H9 (cell line): ENCODE measurements around the gene ZP1. TPM values are rescaled to one million over a fixed set of nuclear protein-coding genes. Genes with fewer than 3 reads are reported as not detected.

ENCODE experiments used
- DNase-seq: peaks from one replicate; pipeline ENCODE4 v3.0.0-alpha.2; 2017
- H2AFZ ChIP-seq: one replicate; pipeline ENCODE4 v1.6.1; 2013; ENCODE audit warnings: mild to moderate bottlenecking, low read length, control low read depth, moderate library complexity
- H2AK5ac ChIP-seq: 2 replicates; pipeline ENCODE4 v1.6.1; 2013; ENCODE audit warnings: low read length, control low read depth, mixed read lengths; ENCODE audit not compliant: insufficient read length
- H2BK120ac ChIP-seq: one replicate; pipeline ENCODE4 v1.6.1; 2013; ENCODE audit warnings: low read depth, mild to moderate bottlenecking, low read length, control low read depth, inconsistent platforms; ENCODE audit not compliant: poor library complexity, severe bottlenecking
- H2BK12ac ChIP-seq: 2 replicates; pipeline ENCODE4 v1.6.1; 2013; ENCODE audit warnings: low read length, control low read depth, mixed read lengths, low read depth; ENCODE audit not compliant: insufficient read length
- H2BK15ac ChIP-seq: 2 replicates; pipeline ENCODE4 v1.6.1; 2013; ENCODE audit warnings: low read depth, low read length, control low read depth
- H2BK20ac ChIP-seq: one replicate; pipeline ENCODE4 v1.6.1; 2013; ENCODE audit warnings: low read depth, mild to moderate bottlenecking, low read length, control low read depth, inconsistent platforms; ENCODE audit not compliant: poor library complexity, severe bottlenecking
- H2BK5ac ChIP-seq: 2 replicates; pipeline ENCODE4 v1.6.1; 2013; ENCODE audit warnings: low read length, control low read depth, mixed read lengths; ENCODE audit not compliant: insufficient read length
- H3K14ac ChIP-seq: 2 replicates; pipeline ENCODE4 v1.6.1; 2013; ENCODE audit warnings: low read length, control low read depth; ENCODE audit not compliant: insufficient read depth
- H3K18ac ChIP-seq: 2 replicates; pipeline ENCODE4 v1.6.1; 2013; ENCODE audit warnings: low read depth, mild to moderate bottlenecking, mixed read lengths, low read length, control low read depth; ENCODE audit not compliant: insufficient read length
- H3K23ac ChIP-seq: 2 replicates; pipeline ENCODE4 v1.6.1; 2013; ENCODE audit warnings: low read length, control low read depth, mixed read lengths, low read depth; ENCODE audit not compliant: insufficient read length
- H3K23me2 ChIP-seq: 2 replicates; pipeline ENCODE4 v1.6.1; 2013; ENCODE audit warnings: low read depth, mild to moderate bottlenecking, mixed read lengths, low read length, control low read depth; ENCODE audit not compliant: insufficient read length, poor library complexity, severe bottlenecking
- H3K27ac ChIP-seq: 2 replicates; pipeline ENCODE4 v1.5.1; 2013; ENCODE audit warnings: low read length, control low read depth, mixed read lengths, low read depth; ENCODE audit not compliant: insufficient read length
- H3K27me3 ChIP-seq: 2 replicates; pipeline ENCODE4 v1.6.1; 2013; ENCODE audit warnings: low read length, control low read depth, inconsistent platforms; ENCODE audit not compliant: insufficient read depth
- H3K4ac ChIP-seq: 2 replicates; pipeline ENCODE4 v1.6.1; 2013; ENCODE audit warnings: low read depth, mild to moderate bottlenecking, control low read depth, inconsistent platforms, low read length, moderate library complexity
- H3K4me1 ChIP-seq: 2 replicates; pipeline ENCODE4 v1.6.1; 2013; ENCODE audit warnings: low read length, control low read depth, inconsistent platforms; ENCODE audit not compliant: insufficient read depth
- H3K4me2 ChIP-seq: 2 replicates; pipeline ENCODE4 v1.6.1; 2013; ENCODE audit warnings: low read length, control low read depth, mixed read lengths; ENCODE audit not compliant: insufficient read length, insufficient read depth
- H3K56ac ChIP-seq: 2 replicates; pipeline ENCODE4 v1.6.1; 2013; ENCODE audit warnings: low read depth, mild to moderate bottlenecking, mixed read lengths, low read length, control low read depth; ENCODE audit not compliant: insufficient read length
- H3K79me1 ChIP-seq: 2 replicates; pipeline ENCODE4 v1.6.1; 2013; ENCODE audit warnings: low read depth, mild to moderate bottlenecking, moderate library complexity, low read length, control low read depth, inconsistent platforms; ENCODE audit not compliant: insufficient read depth, poor library complexity, severe bottlenecking
- H3K79me2 ChIP-seq: 2 replicates; pipeline ENCODE4 v1.6.1; 2013; ENCODE audit warnings: low read length, control low read depth, inconsistent platforms; ENCODE audit not compliant: insufficient read depth
- H3K9ac ChIP-seq: 2 replicates; pipeline ENCODE4 v1.6.1; 2013; ENCODE audit warnings: low read length, control low read depth, mixed read lengths; ENCODE audit not compliant: insufficient read length; ENCODE audit errors: extremely low read depth
- H3K9me3 ChIP-seq: one replicate; pipeline ENCODE4 v1.6.1; 2013; ENCODE audit warnings: low read depth, low read length, inconsistent platforms; ENCODE audit not compliant: control insufficient read depth
- H3T11ph ChIP-seq: one replicate; pipeline ENCODE4 v1.6.1; 2013; ENCODE audit warnings: mild to moderate bottlenecking, low read length, control low read depth, inconsistent platforms
- H4K20me1 ChIP-seq: one replicate; pipeline ENCODE4 v1.6.1; 2013; ENCODE audit not compliant: control insufficient read depth, insufficient read length, insufficient read depth
- H4K5ac ChIP-seq: 2 replicates; pipeline ENCODE4 v1.6.1; 2013; ENCODE audit warnings: low read depth, mild to moderate bottlenecking, mixed read lengths, low read length, control low read depth; ENCODE audit not compliant: insufficient read length
- H4K8ac ChIP-seq: replicated peaks from 2 replicates; pipeline ENCODE4 v1.6.1; 2013; ENCODE audit warnings: low read length, control low read depth, mixed read lengths, low read depth; ENCODE audit not compliant: insufficient read length
- H4K91ac ChIP-seq: 2 replicates; pipeline ENCODE4 v1.6.1; 2013; ENCODE audit warnings: low read depth, mild to moderate bottlenecking, moderate library complexity, mixed read lengths, low read length, control low read depth; ENCODE audit not compliant: insufficient read length
- H3K27ac Mint-ChIP-seq, 3 experiments: 2 replicates in 2 of 3; 3 replicates in 1 of 3; pipeline ENCODE4 v1.8.0; 2020 to 2021; ENCODE audit warnings: mixed read lengths in 3 of 3, mild to moderate bottlenecking in 1 of 3, moderate library complexity in 1 of 3
- H3K27me3 Mint-ChIP-seq: 2 replicates; pipeline ENCODE4 v1.8.0; 2021; ENCODE audit warnings: low read depth, mild to moderate bottlenecking, moderate library complexity, mixed read lengths
- H3K36me3 Mint-ChIP-seq, 3 experiments: 2 replicates in 2 of 3; 3 replicates in 1 of 3; pipeline ENCODE4 v1.8.0; 2020 to 2021; ENCODE audit warnings: low read depth in 3 of 3, mixed read lengths in 3 of 3; ENCODE audit not compliant: insufficient read depth in 1 of 3
- H3K4me1 Mint-ChIP-seq, 2 experiments: 2 replicates each; pipeline ENCODE4 v1.8.0; 2020; ENCODE audit warnings: mixed read lengths in 2 of 2
- H3K4me3 Mint-ChIP-seq, 2 experiments: 2 replicates in 1 of 2; 3 replicates in 1 of 2; pipeline ENCODE4 v1.8.0; 2020 to 2021; ENCODE audit warnings: mild to moderate bottlenecking in 2 of 2, mixed read lengths in 2 of 2, moderate library complexity in 1 of 2
- H3K9me3 Mint-ChIP-seq, 2 experiments: 2 replicates in 1 of 2; 3 replicates in 1 of 2; pipeline ENCODE4 v1.8.0; 2020; ENCODE audit warnings: mild to moderate bottlenecking in 2 of 2, mixed read lengths in 2 of 2, moderate library complexity in 1 of 2
- WGBS: extraction: QIAGEN DNeasy Blood & Tissue Kit; methylation state at CpG from one replicate; pipeline ENCODE4 v1.1.7; 2013; ENCODE audit warnings: missing lambda C conversion rate, low lambda C conversion rate, mixed read lengths; ENCODE audit not compliant: insufficient read length; ENCODE audit errors: extremely low coverage; 5-methylcytosine and 5-hydroxymethylcytosine counted together
- total RNA-seq: library from RNA; stranded (reverse); gene quantifications from 2 replicates; pipeline ENCODE4 v1.2.1, GENCODE V29; 2021
- TF ChIP-seq, protein P1 (sequence below): fragments of 200-600 bp; sonication (generic); conservative IDR thresholded peaks from 3 replicates; pipeline ENCODE4 v1.8.0; 2021; ENCODE audit warnings: antibody characterized with exemption, mild to moderate bottlenecking

The ZP1 gene
- total RNA-seq, 1 experiment from 2014 or later: not detected

DNA sequence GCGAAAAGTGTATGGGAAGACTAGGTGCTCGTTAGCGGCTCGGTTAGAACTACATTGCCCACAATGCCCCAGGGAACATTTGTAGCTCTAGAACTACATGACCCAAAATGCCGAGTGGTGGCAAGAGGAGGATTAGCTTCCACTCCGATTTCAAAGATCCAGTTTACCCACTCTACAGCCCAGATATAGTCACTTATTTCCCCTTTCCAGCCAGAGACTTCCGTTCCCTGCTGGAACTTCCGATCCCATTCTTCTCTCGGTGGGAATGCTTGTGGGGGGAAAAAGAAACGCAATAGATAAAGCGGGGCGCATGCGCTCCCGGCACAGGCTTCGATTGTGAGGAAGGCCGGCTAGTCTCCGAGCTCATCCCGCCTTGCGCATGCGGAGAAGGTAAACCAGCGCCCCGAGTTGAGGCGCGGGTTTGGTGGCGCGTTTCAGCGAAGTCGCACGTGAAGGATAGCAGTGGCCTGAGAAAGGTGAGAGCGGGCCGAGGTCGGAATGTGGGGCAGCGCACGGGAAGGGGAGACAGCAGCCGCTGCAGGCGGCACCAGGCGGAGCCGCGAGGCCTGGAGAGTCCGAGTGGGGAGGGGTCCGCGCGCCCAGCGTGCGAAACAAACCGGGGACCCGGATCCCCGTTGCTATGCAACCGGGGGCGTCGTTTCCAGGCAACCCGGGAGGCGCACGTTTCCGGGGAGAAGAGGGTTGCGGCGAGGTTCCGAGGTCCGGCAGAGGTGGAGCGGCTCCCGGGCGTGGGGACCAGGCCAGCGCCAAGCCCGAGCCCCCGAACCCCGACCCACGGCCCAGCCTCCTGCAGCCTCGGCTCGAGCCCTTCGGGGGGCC lies 46.7 kb downstream of the ZP1 start, which contains the start of gene TMEM109:
TSS of gene TMEM109 (plus strand) at position 366 of the 840 bp plus-strand sequence. CDS start 5,536 bp downstream, outside the sequence.
- H3K56ac ChIP-seq: no peak within 1 kb of the TSS
- H2BK20ac ChIP-seq: no peak within 1 kb of the TSS
- no peaks in the 10 kb centered on the region for H4K20me1 ChIP-seq
- peak within 1 kb of the TSS; percentile 93 for H3K18ac ChIP-seq
- H4K91ac ChIP-seq: no peak within 1 kb of the TSS
- peak; percentile 90 for DNase-seq
- H2BK15ac ChIP-seq: no peak within 1 kb of the TSS
- peaks cover 0 to 5% (median 4%) of the 10 kb centered on the region in 3 experiments; a peak in 5 of 7 replicates for H3K36me3 Mint-ChIP-seq
- H3K27me3 Mint-ChIP-seq: peaks cover 35% of the 10 kb centered on the region
- peak within 1 kb of the TSS; percentile 95 to 98 (median 96) for H3K27ac Mint-ChIP-seq
- H4K8ac ChIP-seq: no peak within 1 kb of the TSS
- peak within 1 kb of the TSS; percentile 76 for H3K4me2 ChIP-seq
- H2BK120ac ChIP-seq: peak within 1 kb of the TSS; percentile 56
- H2AK5ac ChIP-seq: no peak within 1 kb of the TSS
- H4K5ac ChIP-seq: no peak within 1 kb of the TSS
- peaks cover 2% of the 10 kb centered on the region for H3K4me1 ChIP-seq
- peak within 1 kb of the TSS; percentile 94 to 97 for H3K4me3 Mint-ChIP-seq
- H3K23ac ChIP-seq: no peak within 1 kb of the TSS
- H3K9me3 Mint-ChIP-seq: peaks cover 3 to 5% of the 10 kb centered on the region in 2 experiments; a peak in 4 of 5 replicates
- no CpG with 5 or more reads among the region's 70 CpGs for WGBS
- no peaks in the 10 kb centered on the region for H3K27me3 ChIP-seq
- H3K9me3 ChIP-seq: no peaks in the 10 kb centered on the region
- no peak within 1 kb of the TSS for H3T11ph ChIP-seq
- TF ChIP-seq, protein P1, sequence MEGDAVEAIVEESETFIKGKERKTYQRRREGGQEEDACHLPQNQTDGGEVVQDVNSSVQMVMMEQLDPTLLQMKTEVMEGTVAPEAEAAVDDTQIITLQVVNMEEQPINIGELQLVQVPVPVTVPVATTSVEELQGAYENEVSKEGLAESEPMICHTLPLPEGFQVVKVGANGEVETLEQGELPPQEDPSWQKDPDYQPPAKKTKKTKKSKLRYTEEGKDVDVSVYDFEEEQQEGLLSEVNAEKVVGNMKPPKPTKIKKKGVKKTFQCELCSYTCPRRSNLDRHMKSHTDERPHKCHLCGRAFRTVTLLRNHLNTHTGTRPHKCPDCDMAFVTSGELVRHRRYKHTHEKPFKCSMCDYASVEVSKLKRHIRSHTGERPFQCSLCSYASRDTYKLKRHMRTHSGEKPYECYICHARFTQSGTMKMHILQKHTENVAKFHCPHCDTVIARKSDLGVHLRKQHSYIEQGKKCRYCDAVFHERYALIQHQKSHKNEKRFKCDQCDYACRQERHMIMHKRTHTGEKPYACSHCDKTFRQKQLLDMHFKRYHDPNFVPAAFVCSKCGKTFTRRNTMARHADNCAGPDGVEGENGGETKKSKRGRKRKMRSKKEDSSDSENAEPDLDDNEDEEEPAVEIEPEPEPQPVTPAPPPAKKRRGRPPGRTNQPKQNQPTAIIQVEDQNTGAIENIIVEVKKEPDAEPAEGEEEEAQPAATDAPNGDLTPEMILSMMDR: no peak
- no peak within 1 kb of the TSS for H3K4ac ChIP-seq
- H2AFZ ChIP-seq: peak within 1 kb of the TSS; percentile 96
- H3K14ac ChIP-seq: peak within 1 kb of the TSS; percentile 95
- no peaks in the 10 kb centered on the region for H3K79me1 ChIP-seq
- no peak within 1 kb of the TSS for H2BK12ac ChIP-seq
- peaks cover 40 to 42% of the 10 kb centered on the region in 2 experiments for H3K4me1 Mint-ChIP-seq
- peak within 1 kb of the TSS; percentile 76 for H3K9ac ChIP-seq
- H3K27ac ChIP-seq: peak within 1 kb of the TSS; percentile 63
- no peak within 1 kb of the TSS for H2BK5ac ChIP-seq
- H3K23me2 ChIP-seq: peaks cover 22% of the 10 kb centered on the region
- H3K79me2 ChIP-seq: no peaks in the 10 kb centered on the region; the same call in 1 of the 2 replicates
